Measurements from ENCODE around the gene SBNO2.
"Not testable (repeated sequence)": the region's sequence is repeated elsewhere in the genome, so short reads cannot be mapped to it uniquely, and the experiment has no call there.

The SBNO2 gene

DNA sequence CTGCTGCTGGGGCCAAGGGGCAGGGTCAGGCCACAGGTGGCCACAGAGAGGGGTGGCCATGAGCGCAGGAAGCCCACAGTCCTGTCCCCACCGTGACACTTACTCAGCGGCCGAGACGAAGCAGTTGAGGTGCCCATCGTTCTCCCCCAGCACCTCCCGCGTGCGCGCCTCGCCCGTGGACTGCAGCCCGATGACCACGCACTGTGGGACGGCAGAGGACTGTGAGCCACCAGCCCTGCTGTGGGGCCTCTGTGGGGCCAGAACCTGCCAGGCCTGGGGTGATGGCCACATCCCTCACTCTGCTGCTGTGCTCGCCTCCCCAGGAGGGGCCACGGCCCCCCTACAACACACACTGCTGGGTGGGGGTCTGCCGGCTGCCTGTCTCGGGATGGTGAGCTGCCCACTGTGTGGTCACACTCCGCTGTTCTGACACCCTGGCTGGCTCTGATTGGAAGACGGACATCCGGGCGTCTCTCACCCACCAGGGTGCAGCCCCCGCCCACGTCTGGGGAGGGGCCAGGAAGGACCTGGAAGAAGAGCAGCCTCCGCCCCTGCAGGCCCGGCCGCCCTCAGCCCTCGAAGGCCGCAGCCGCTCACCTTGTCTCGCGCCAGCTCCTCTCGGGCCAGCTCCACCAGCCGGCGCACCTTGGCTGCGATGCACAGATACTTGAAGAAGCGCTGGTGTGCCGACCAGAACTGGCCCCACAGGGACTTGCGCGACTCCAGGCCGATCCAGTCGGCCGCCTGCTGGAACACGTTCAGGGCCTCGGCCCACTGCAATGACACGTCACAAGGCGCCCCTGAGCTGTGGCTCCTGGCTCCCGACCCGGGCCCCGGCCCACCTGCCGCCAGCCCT is 57.1 kb downstream of the SBNO2 start:
- FAIRE-seq, result no peak

GRCh38 chr19:1115646-1116420 is 58.2 kb downstream of the SBNO2 start:
- FAIRE-seq, result no peak

GRCh38 chr19:1114728-1115127 is 59.3 kb downstream of the SBNO2 start:
- FAIRE-seq, result not testable (repeated sequence)

DNA sequence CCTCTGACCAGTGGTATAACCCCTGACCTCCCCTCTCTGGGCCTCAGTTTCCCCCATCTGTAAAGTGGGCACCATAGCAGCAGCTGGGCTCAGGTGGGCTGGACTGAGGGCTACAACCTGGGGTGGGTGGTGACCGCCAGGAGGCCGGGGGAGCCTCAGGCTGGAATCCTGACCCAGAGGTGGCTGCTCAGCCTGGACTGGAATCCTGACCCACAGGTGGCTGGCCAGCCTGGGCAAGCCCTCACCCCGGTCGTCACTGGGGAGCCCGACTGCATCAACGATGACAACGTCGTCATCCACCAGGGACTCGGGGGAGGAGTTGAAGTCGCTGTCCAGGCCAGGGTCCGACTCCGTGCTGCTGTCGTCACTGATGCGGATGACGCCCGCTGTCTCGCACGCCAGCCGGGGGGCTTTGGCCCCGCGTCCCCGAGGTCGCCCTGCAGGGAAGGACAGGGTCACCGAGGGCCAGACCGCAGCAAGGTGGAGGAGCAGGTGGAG is 60.0 kb downstream of the SBNO2 start:
- FAIRE-seq, result no peak

GRCh38 chr19:1113030-1113985 is 60.8 kb downstream of the SBNO2 start:
- FAIRE-seq, result no peak

DNA sequence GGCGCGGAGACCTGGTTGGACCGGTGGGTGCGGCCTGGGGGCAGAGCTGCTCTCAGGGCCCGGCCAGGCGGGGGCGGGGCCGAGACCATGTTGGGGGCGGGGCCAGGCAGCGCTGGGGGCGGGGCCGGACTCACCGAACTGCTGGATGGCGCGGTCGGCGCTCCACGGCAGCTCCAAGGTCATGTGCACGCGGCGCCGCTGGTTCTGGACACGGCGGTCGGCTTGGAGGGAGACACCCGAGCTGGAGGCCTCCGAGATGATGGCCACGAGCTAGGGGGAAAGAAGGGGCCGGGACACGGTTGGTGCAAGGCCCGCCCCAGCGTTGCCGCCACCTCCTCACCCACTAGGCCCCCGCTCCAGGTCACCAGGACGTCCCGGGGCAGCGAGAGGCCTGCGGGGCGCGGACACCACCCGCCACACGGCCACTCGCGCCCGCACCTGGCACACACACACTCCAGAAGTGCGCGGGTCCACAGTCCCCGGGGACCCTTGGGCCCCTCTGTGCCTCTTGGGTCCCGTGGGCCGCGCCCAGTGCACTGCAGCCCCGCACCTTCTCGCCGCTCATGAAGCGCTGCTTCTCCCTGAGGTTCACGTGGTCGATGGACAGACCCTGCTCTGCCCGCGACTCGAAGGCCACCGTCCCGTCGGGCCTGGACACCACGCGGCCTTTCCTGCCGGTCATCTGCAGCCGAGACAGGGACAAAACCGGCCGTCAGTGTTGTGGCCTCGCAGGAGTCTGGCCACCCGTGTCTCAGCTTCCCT is 61.6 kb downstream of the SBNO2 start:
- no peak for FAIRE-seq

GRCh38 chr19:1111641-1112267 is 62.3 kb downstream of the SBNO2 start:
- no peak for FAIRE-seq

GRCh38 chr19:1110809-1111640 is 63.0 kb downstream of the SBNO2 start:
- FAIRE-seq, result no peak

DNA sequence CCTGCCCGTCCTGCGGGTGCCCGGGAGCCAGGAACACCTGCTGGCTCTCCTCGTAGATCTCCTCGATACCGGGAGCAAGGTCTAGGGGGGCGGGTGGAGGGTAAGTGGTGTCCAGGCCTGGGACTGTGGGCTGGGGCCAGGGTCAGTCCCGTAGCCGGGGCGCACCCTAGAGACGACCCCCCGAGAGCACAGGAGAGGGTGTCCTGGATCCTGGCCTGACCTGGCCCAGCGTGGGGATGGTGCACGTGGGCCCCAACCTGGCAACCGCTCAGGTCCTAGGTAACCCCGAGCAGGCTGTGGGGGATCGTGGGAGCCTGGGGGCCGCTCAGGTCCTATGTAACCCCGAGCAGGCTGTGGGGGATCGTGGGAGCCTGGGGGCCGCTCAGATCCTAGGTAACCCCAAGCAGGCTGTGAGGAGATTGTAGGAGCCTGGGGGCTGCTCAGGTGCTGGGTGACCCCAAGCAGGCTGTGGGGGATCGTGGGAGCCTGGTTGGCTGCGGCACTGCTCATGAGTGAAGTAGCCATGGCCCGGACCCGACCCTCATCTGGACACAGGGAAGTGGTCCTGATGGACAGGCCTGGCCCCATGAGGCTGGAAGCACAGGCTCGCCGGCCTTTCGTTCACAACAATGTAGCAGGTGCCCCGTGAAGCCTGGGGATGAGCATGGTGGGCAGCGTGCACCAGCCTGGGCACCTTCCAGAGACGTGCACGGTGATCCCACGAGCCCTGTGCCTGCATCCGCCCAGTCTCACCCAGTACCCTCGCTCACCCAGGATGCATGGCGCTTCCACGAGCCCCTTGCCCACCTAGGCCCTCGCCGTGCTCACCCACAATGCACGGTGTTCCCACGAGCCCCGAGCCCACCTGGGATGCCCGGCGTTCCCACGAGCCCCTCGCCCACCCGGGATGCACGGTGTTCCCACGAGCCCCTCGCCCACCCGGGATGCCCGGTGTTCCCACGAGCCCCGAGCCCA is 64.1 kb downstream of the SBNO2 start:
- FAIRE-seq, result no peak

GRCh38 chr19:1109032-1109551 is 65.0 kb downstream of the SBNO2 start:
- no peak for FAIRE-seq

DNA sequence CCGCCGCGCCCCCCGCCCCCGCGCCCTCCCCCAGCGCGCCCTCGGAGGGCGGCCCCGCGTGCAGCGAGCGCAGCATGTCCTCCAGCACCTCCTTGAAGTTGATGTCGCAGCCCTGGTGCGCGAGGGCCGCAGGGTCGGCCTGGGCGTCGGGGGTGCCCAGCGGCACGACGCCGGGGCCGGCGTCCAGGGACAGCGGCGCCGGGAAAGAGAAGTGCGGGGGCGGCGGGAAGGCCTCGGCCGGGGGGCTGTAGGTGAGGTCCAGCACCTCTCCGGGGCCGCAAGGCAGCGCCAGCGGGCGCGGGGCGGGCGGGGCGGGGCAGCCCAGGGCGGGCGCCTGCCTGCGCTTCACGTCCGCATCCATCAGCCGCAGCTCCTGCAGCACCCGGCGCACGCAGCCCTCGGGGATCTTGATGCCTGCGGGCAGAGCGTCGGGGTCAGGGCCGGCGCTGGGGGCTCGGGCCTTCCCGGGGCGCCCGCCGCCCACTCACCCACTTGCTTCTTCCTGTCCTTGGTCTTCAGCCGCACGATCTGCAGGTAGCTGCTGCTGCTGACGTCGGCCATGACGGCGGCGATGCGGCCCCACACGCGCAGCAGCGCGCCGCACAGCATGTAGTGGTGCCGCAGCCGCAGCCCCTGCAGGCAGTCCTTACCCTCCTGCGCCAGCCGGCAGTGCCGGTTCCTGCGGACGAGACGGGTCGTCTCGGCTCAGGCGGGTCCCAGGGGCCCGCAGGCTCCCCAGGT is 65.6 kb downstream of the SBNO2 start:
- no peak for FAIRE-seq

DNA sequence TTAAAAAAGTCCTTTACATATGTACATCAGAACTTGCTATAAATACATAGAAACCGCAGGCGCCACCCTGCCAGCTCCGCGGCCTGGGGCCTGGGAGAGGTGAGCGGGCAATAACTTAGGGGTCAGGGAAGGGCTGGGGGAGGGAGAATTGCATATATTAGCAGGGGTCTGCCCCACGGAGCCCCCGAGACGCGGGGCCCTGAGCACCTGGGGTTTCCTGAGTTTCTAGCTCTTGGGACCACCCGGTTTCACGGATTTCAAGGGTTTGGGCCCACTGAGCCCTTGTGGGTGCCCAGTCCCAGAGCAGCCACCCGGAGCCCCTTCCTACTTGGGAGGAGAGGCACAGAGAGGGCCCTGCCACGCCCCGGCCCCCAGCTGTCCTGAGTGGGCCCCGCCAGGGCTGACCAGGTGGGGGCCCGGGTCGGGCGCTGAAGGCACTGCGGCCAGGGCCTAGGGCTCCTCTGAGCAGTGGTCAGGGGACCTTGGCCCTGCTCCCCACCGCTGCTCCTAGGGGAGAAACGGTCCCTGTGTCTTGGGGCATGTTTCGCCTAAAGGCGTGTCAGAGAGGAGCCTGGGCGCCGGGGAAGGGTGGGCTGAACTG is 66.3 kb downstream of the SBNO2 start:
- FAIRE-seq, result no peak

DNA sequence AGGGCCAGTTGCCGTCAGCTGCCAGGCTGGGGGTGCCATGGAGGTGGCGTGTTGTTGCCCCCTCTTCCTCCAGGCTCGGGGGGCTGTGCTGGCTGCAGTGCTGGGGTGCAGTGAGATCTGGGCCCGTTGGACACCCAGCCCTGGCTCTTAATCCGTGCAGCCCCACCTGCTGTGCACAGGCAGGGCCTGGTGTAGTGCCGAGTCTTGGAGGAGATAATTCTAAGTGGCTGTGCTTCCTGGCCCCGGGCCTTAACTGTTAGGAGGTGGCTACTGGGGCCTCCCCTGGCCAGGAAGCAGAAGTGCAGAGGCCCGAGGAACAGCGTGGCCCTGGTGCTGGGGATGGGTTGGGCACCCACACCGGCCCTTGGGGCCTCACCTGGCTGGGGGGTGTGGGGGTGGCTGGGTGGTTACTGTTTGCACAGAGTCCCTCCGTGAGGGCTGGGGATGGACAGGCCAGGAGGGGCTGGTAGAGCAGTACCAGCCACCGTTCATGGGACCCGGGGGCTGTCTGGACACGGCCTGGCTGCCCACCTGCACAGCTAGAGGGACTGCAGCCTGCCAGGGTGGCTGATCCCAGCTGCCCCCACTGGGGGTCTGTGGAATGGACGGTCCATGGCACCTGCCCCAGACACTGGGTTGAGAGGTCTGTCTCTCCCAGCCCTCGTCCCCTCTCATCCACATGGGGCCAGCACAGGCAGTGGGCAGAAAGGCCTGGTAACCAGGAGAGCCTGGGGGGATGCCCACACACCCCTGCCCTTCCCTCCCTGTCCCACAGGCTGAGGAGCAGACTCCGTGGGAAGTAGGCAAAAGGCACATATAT is 67.0 kb downstream of the SBNO2 start:
- no peak for FAIRE-seq

- no peak for FAIRE-seq
Observed at GRCh38 chr19:1105873-1106840, 67.9 kb downstream of the SBNO2 start.

DNA sequence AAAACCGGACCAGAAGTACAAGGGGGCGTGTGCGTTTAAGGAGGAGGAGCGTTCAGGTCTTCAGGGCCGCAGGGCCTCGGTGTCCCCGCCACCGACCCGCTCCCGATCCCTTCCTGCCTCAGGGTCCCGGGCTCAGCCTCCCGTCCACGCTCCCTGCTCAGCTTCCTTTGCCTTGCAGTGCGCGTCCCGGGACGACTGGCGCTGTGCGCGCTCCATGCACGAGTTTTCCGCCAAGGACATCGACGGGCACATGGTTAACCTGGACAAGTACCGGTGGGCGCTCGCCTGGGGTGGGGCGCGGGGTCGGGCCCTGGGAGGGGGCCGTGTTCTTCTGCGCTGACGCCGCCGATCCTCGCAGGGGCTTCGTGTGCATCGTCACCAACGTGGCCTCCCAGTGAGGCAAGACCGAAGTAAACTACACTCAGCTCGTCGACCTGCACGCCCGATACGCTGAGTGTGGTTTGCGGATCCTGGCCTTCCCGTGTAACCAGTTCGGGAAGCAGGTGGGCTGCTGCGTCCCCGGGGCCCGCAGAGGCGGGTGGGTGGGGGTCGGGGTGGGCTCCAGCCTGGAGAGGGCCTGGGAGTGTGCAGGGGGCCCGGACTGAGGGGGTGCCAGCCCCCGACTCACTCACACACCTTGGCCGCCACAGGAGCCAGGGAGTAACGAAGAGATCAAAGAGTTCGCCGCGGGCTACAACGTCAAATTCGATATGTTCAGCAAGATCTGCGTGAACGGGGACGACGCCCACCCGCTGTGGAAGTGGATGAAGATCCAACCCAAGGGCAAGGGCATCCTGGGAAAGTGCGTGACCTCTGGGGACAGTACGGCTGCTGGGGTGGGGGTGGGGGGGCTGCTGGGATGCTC is 68.8 kb downstream of the SBNO2 start:
- FAIRE-seq, result no peak
